Measurements from ENCODE around the gene WNT8A.
A peak's percentile ranks its signal among the peaks of the same experiment; 100 is the strongest.
"Not testable (repeated sequence)": the region's sequence is repeated elsewhere in the genome, so short reads cannot be mapped to it uniquely, and the experiment has no call there.

The WNT8A gene, protein sequence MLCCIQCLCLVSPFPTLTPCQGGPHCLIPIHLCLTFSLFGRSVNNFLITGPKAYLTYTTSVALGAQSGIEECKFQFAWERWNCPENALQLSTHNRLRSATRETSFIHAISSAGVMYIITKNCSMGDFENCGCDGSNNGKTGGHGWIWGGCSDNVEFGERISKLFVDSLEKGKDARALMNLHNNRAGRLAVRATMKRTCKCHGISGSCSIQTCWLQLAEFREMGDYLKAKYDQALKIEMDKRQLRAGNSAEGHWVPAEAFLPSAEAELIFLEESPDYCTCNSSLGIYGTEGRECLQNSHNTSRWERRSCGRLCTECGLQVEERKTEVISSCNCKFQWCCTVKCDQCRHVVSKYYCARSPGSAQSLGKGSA

GRCh38 chr5:138083702-138084101 lies at the start of gene WNT8A:
WNT8A (plus strand) TSS chr5:138084033; CDS start chr5:138084128, 95 bp downstream.
- DNase-seq (ENCODE audit: low spot score) = no peak

- peak; percentile 51 for DNase-seq (ENCODE audit: low spot score)
These were observed 48.0 kb upstream of the WNT8A start for GRCh38 chr5:138035605-138036537.

DNA sequence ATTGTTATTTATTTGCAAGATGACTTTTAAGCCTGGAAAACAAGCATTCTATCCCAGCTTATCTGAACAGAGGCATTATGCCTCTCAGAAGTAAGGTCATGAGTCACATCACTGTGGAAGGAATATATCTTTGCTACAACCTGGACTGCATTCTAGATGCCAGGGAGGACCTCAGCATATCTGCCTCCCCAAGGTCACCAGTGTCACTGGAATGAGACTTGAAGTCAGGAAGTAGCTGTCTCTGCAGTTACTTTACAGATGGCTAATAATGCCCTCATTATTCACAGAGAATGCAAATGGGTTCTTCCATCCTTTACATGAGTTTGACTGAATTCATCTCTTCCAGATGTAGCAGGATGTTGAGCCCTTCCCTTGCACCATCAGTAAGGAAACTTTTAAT lies 46.6 kb upstream of the WNT8A start:
- no peak for DNase-seq (ENCODE audit: low spot score)

DNA sequence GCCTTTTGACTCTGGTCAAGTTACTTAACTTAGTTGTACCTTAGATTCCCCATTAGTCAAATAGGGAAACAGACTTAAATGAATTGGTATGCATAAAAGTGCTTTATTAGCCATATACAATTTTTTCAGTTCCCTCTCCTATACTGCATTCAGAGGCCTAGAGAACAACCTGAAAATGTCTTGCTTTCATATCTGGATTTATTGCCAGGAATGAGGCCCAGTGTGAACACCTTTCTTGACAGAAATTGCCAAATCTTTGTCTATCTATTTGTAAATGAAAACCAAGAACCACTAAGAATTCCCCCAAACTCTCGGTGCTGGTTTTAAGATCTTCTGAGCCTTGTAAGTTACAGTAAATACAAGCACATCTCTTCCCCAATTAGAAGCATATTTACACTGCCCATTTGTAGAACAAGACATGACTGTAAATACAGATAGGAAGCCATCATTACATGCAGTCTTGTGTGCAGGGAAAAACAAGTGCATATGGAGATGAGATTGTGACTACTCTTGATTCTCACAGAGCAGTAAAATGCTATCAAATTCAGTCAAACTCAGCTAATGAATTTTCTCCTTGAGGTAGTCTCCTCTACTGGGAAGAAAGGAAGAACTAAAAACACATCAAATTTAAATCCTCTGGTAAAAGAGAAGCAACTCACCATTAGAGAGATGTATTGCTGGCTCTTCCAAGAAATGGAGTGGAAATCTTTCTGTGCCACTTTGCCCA lies 45.8 kb upstream of the WNT8A start:
- no peak for DNase-seq (ENCODE audit: low spot score)

- DNase-seq (ENCODE audit: low spot score) = no peak
These were observed 45.0 kb upstream of the WNT8A start for GRCh38 chr5:138038826-138039225.

DNA sequence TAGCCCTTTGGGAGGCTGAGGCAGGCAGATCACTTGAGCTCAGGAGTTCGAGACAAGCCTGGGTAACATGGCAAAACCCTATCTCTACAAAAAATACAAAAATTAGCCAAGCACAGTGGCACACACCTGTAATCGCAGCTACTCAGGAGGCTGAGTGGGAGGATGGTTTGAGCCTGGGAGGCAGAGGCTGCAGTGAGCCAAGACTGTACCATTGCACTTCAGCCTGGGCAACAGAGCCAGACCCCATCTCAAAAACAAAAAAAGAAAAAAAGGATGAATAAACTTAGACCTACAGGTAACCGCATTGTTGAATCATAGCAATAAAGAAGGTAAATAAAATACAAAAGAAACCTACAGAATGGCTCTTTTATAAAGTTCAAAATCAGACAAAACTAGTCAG lies 38.5 kb upstream of the WNT8A start:
- not testable (repeated sequence) for DNase-seq (ENCODE audit: low spot score)

- DNase-seq (ENCODE audit: low spot score) = no peak
These were observed 32.2 kb upstream of the WNT8A start for GRCh38 chr5:138051441-138052296.

DNA sequence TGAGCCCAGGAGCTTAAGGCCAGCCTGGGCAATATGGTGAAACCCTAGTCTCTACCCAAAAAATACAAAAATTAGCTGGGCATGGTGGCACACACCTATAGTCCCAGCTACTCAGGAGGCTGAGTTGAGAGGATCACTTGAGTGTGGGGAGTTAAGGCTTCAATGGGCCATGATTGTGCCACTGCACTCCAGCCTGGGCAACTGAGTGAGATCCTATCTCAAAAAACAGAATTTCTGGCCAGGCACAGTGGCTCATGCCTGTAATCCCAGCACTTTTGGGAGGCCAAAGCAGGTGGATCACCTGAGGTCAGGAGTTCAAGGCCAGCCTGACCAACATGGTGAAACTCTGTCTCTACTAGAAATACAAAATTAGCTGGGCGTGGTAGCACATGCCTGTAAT lies 31.1 kb upstream of the WNT8A start:
- DNase-seq (ENCODE audit: low spot score) = not testable (repeated sequence)

- DNase-seq (ENCODE audit: low spot score) = no peak
These were observed 30.3 kb upstream of the WNT8A start for GRCh38 chr5:138053554-138053953.

DNA sequence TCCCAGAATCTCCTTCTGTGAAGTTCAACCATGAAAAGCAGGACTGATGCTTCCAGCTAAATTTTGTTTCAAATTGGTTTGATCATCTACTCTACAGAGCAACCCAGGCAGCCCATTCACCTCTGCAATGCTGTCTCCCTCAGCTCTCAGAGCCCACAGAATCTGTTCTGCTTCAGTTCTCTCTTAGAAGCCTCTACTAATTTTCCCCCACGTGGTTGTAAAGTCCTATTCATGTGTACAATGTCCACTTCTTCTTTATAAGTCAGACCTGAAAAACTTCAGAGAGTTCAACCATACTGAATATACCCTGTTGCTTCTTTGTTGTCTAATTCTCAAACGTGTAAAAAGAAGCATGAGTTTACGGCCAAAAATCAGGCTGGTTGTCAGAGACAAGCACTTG lies 29.6 kb upstream of the WNT8A start:
- DNase-seq (ENCODE audit: low spot score) = no peak

GRCh38 chr5:138054847-138055558 lies 28.8 kb upstream of the WNT8A start:
- DNase-seq (ENCODE audit: low spot score) = no peak

DNA sequence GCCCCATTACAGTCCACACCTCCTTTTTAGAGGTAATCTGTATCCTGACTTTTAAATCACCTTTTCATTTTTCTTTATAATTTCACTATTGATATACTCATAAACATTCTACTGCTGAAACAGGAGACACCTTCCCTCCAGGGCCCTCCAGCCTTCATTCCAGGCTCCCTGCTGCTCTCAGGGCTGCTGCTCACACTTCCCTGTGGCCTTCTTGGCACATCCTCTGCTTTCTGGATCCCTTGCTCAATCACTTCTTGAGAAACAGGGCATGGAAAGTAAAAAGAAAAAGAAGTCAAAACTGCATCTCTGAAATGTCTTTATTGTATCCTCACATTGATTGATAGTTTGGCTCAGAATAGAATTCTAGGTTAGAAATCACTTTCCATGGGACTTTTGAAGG lies 19.3 kb upstream of the WNT8A start:
- no peak for DNase-seq (ENCODE audit: low spot score)

DNA sequence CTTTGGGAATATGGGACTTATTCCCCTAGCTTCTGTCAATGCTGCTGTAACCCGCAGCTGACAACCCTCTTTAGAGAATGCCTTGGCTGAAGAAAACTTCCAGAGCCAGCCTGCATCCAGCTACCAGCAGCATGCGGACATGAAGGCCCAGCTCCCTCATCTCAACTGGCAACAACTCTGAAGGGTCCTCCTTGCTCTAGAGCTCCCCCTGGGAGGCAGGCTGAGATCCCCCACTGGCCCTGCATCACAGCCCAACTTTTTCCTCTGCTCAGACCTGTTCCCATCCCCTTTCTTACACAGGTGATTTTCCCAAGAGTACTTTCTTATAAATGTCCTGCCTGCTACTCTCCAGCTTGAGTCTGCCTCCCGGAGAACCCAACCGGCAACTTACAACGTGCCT lies 18.7 kb upstream of the WNT8A start:
- peak; percentile 16 for DNase-seq (ENCODE audit: low spot score)

DNA sequence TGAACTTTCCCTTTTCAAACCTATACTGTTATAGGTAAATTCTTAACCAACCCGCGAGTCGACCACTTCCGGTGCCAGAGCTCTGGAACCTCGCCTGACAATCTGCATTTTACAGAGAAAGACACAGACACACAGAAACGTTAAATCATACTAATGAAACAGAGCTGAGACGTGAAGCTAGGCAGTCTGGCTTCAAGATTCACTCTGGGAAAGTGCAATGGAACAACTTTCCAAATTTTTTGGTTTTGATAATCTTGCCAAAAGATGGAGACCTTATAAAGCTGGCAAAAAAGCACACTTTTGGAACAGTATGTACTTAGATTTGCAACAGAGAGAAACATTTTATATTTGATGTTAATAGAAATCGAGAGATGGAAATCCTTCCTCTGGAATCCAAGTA lies 15.9 kb upstream of the WNT8A start:
- no peak for DNase-seq (ENCODE audit: low spot score)

- peak; percentile 80 for DNase-seq (ENCODE audit: low spot score)
These were observed 14.9 kb upstream of the WNT8A start for GRCh38 chr5:138068742-138069600.

DNA sequence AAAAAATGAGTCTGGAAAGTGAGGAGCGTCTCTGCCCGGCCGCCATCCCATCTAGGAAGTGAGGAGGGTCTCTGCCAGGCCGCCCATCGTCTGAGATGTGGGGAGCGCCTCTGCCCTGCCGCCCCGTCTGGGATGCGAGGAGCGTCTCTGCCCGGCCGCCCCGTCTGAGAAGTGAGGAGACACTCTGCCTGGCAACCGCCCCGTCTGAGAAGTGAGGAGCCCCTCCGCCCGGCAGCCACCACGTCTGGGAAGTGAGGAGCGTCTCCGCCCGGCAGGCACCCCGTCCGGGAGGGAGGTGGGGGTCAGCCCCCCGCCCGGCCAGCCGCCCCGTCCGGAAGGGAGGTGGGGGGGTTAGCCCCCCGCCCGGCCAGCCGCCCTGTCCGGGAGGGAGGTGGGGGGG lies 13.8 kb upstream of the WNT8A start:
- not testable (repeated sequence) for DNase-seq (ENCODE audit: low spot score)

DNA sequence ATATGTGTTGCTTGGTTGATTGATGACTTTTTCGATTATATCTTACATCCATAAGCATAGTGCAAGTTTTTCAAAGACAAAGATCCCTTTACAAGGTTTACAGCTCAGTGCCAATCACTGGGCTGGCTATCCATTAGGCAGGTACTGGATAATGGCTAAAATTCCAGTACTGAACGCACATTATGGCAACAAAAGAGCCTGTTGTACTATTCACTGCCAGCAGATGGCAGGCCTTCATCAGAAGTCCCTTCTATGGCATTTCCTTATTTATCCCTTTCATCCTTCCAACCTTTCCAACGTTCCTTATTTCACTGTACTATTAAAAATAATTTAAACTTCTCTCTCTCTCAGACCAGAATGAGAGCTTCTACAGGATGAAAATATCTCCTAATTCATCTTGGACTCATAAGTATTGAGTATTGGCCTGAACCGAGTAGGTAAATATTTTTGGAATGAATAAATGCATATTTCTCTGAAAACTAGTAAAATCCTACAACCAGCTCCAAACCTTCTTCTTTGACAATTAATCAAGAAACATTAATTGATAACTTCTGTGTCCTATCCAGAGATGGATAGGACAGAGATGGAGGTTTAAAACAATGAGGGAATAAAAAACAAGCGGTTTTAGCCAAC lies 6.7 kb upstream of the WNT8A start:
- peak; percentile 69 for DNase-seq (ENCODE audit: low spot score)

DNA sequence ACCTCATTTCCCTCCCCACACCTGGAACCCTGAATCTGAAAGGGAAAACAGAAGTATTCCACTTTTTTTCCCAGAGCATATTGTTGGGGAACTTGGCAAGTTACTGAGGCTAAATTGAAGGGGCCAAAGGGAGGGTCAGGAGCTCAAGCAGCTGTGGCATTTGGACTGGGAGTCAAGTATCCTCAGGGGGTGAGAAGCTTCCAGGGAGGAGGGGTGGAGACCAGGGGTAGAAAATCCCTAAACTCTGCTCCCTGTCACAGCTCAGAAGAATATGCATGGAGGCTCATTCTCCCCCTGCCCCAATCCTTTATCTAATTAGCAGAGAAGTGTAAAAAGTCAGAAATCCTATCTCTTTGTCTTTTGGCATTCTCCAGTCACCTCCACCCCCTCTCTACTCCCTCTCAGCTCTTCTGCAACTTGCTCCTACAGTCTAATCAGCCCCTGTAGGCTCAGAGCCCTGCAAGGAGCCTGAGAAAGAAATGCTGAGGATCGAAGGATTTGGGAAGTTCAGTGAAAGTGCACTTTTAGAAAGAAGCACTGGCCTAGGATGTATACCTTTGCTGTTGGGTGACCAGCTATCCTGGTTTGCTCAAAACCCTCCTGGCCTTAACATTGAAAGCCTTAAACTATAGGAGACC lies 5.7 kb upstream of the WNT8A start:
- no peak for DNase-seq (ENCODE audit: low spot score)

GRCh38 chr5:138082033-138082432 lies 1.8 kb upstream of the WNT8A start:
- DNase-seq (ENCODE audit: low spot score) = no peak

All from germinal center (tissue), 1 donor.